ENCODE measurements around the gene HOMER1. TPM values are rescaled to one million over a fixed set of nuclear protein-coding genes. Genes with fewer than 3 reads are reported as not detected.

HOMER1 gene
- total and polyA plus RNA-seq, 2 of the 13 experiments (the other 11 are each of a cell fraction or from before 2014, with no cell fraction given): 5.3 to 24.8 TPM

DNA sequence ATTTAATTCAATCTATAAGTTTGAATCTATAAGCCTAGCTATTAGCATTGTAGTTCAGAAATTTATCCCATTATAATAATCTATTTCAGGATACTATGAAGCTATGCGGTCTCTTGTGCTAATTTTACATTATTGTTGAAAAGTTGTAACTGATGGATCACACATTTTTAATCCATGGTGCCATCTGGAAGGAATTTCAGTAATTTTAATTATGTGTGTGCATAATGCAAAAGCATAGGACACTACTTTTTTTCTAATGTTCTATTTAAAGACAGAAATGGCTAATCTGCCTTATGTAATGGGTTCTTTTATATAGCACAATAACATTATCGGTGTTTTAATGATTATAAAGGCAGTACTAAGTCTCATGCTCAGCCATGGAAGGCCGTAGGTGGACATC lies 90.6 kb downstream of the HOMER1 start:
- Histone ChIP-seq H3K27me3 (ENCODE audit: control insufficient read depth in 1 of 2, insufficient read depth in 2 of 2, low read length in 2 of 2) (no peaks in the 10 kb centered on the region), H3K4me1 (ENCODE audit: insufficient read depth, low read length) (peaks cover 25% of the 10 kb centered on the region), H2AFZ (ENCODE audit: low read length) (no peak overlapping the region), H3K79me2 (ENCODE audit: insufficient read depth, low read length) (no peaks in the 10 kb centered on the region), H4K20me1 (ENCODE audit: insufficient read depth, low read length) (no peaks in the 10 kb centered on the region; the same call in 1 of the 2 replicates), H3K9me3 (ENCODE audit: low read length) (no peaks in the 10 kb centered on the region), H3K36me3 (replicated peaks in 1 of 2; ENCODE audit: control insufficient read depth in 1 of 2, insufficient read depth in 2 of 2, low read length in 2 of 2) (no peaks in the 10 kb centered on the region), H3K9ac (ENCODE audit: insufficient read depth, low read depth, low read length) (no peak overlapping the region), H3K4me3 (replicated peaks in 1 of 3; ENCODE audit: insufficient read depth in 1 of 3, low read depth in 2 of 3, low read length in 3 of 3) (no peak overlapping the region), H3K4me2 (ENCODE audit: low read depth, low read length) (no peak overlapping the region), H3K27ac (ENCODE audit: extremely low read length, insufficient read depth, low read length) (no peak overlapping the region)
- 63% methylated on average over 3 of the region's 3 CpGs for WGBS (ENCODE audit: low lambda C conversion rate)
- in situ Hi-C loops (cut with HindIII; ENCODE audit: extremely low pct_ligation_motif_present, low pct_unique_long_range_greater_than_20kb): no loop called here
- intact Hi-C loops (cut with micrococcal nuclease; ENCODE audit: unreplicated experiment): no loop called here
- POLR2A ChIA-PET: no interaction called here
- DNase-seq (ENCODE audit: low spot score) (no peak), ATAC-seq (no peak), FAIRE-seq (no peak)
- BruUV-seq (replicated peaks): no TSS peak
- TF ChIP-seq ZUFSP (CRISPR knock-in tag; IDR thresholded peaks at IDR 0.05; ENCODE audit: borderline replicate concordance) (no peak), ONECUT2 (CRISPR knock-in tag; IDR thresholded peaks at IDR 0.05) (no peak), ZIK1 (CRISPR knock-in tag; IDR thresholded peaks at IDR 0.05; ENCODE audit: borderline replicate concordance, low read depth) (no peak), PCBP2 (optimal IDR thresholded peaks at IDR 0.05; ENCODE audit: low read depth, low read length, poor library complexity, severe bottlenecking) (no peak), IKZF1 (IDR thresholded peaks at IDR 0.05) (no peak), KAT8 (CRISPR knock-in tag; IDR thresholded peaks at IDR 0.05) (no peak), SAP130 (CRISPR knock-in tag; IDR thresholded peaks at IDR 0.05; ENCODE audit: low read depth) (no peak), GABPA (IDR thresholded peaks at IDR 0.05; ENCODE audit: low read depth, low read length) (no peak), GABPA (CRISPR knock-in tag; IDR thresholded peaks at IDR 0.05; ENCODE audit: low read depth) (no peak), KDM3A (CRISPR knock-in tag; IDR thresholded peaks at IDR 0.05; ENCODE audit: low read depth) (no peak)
- TF ChIP-seq, protein P1, sequence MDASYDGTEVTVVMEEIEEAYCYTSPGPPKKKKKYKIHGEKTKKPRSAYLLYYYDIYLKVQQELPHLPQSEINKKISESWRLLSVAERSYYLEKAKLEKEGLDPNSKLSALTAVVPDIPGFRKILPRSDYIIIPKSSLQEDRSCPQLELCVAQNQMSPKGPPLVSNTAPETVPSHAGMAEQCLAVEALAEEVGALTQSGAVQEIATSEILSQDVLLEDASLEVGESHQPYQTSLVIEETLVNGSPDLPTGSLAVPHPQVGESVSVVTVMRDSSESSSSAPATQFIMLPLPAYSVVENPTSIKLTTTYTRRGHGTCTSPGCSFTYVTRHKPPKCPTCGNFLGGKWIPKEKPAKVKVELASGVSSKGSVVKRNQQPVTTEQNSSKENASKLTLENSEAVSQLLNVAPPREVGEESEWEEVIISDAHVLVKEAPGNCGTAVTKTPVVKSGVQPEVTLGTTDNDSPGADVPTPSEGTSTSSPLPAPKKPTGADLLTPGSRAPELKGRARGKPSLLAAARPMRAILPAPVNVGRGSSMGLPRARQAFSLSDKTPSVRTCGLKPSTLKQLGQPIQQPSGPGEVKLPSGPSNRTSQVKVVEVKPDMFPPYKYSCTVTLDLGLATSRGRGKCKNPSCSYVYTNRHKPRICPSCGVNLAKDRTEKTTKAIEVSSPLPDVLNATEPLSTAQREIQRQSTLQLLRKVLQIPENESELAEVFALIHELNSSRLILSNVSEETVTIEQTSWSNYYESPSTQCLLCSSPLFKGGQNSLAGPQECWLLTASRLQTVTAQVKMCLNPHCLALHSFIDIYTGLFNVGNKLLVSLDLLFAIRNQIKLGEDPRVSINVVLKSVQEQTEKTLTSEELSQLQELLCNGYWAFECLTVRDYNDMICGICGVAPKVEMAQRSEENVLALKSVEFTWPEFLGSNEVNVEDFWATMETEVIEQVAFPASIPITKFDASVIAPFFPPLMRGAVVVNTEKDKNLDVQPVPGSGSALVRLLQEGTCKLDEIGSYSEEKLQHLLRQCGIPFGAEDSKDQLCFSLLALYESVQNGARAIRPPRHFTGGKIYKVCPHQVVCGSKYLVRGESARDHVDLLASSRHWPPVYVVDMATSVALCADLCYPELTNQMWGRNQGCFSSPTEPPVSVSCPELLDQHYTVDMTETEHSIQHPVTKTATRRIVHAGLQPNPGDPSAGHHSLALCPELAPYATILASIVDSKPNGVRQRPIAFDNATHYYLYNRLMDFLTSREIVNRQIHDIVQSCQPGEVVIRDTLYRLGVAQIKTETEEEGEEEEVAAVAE (CRISPR knock-in tag; IDR thresholded peaks at IDR 0.05; ENCODE audit: borderline replicate concordance): no peak
- TF ChIP-seq, protein P2, sequence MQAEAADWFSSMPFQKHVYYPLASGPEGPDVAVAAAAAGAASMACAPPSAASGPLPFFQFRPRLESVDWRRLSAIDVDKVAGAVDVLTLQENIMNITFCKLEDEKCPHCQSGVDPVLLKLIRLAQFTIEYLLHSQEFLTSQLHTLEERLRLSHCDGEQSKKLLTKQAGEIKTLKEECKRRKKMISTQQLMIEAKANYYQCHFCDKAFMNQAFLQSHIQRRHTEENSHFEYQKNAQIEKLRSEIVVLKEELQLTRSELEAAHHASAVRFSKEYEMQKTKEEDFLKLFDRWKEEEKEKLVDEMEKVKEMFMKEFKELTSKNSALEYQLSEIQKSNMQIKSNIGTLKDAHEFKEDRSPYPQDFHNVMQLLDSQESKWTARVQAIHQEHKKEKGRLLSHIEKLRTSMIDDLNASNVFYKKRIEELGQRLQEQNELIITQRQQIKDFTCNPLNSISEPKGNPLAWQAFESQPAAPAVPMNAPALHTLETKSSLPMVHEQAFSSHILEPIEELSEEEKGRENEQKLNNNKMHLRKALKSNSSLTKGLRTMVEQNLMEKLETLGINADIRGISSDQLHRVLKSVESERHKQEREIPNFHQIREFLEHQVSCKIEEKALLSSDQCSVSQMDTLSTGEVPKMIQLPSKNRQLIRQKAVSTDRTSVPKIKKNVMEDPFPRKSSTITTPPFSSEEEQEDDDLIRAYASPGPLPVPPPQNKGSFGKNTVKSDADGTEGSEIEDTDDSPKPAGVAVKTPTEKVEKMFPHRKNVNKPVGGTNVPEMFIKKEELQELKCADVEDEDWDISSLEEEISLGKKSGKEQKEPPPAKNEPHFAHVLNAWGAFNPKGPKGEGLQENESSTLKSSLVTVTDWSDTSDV (CRISPR knock-in tag; IDR thresholded peaks at IDR 0.05): no peak
- TF ChIP-seq, protein P3, sequence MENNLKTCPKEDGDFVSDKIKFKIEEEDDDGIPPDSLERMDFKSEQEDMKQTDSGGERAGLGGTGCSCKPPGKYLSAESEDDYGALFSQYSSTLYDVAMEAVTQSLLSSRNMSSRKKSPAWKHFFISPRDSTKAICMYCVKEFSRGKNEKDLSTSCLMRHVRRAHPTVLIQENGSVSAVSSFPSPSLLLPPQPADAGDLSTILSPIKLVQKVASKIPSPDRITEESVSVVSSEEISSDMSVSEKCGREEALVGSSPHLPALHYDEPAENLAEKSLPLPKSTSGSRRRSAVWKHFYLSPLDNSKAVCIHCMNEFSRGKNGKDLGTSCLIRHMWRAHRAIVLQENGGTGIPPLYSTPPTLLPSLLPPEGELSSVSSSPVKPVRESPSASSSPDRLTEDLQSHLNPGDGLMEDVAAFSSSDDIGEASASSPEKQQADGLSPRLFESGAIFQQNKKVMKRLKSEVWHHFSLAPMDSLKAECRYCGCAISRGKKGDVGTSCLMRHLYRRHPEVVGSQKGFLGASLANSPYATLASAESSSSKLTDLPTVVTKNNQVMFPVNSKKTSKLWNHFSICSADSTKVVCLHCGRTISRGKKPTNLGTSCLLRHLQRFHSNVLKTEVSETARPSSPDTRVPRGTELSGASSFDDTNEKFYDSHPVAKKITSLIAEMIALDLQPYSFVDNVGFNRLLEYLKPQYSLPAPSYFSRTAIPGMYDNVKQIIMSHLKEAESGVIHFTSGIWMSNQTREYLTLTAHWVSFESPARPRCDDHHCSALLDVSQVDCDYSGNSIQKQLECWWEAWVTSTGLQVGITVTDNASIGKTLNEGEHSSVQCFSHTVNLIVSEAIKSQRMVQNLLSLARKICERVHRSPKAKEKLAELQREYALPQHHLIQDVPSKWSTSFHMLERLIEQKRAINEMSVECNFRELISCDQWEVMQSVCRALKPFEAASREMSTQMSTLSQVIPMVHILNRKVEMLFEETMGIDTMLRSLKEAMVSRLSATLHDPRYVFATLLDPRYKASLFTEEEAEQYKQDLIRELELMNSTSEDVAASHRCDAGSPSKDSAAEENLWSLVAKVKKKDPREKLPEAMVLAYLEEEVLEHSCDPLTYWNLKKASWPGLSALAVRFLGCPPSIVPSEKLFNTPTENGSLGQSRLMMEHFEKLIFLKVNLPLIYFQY (CRISPR knock-in tag; IDR thresholded peaks at IDR 0.05; ENCODE audit: borderline replicate concordance): no peak
- CTCF ChIA-PET (ENCODE audit: low intra/inter-chr PET ratio, low total read pairs): no interaction called here
